CD4-positive, alpha-beta T cell (primary cell): ENCODE data around the gene LTBP2. TPM values are rescaled to one million over a fixed set of nuclear protein-coding genes. Genes with fewer than 3 reads are reported as not detected.

Source experiments
- ATAC-seq: fragments of 200-7000 bp; cut with Tn5 transposase; one replicate; pipeline ENCODE4 v1.10.0; 2022; ENCODE audit warnings: mild to moderate bottlenecking; ENCODE audit not compliant: poor library complexity
- CTCF ChIA-PET: fragments of 350-600 bp; sonication (Branson Sonifier 250); formaldehyde crosslinking; loops from one replicate; lab custom pipeline; 2021; ENCODE audit warnings: antibody characterized with exemption, inconsistent platforms; lab: Charles Lee
- POLR2A ChIA-PET: fragments of 350-600 bp; sonication (Branson Sonifier 250); formaldehyde crosslinking; loops from one replicate; lab custom pipeline; 2021; ENCODE audit warnings: antibody characterized with exemption, inconsistent platforms; lab: Charles Lee
- DNase-seq, 14 experiments: peaks; one replicate each; pipeline ENCODE4 v3.0.0-alpha.2; 2013 to 2020; ENCODE audit warnings: mixed read lengths in 2 of 14
- H3K27ac ChIP-seq, 2 donors: one replicate each; pipeline versions ENCODE4 v1.5.1 to v1.7.0; 2013; ENCODE audit warnings: low read length in 2 of 2, low read depth in 1 of 2, mild to moderate bottlenecking in 1 of 2
- H3K27me3 ChIP-seq, 2 experiments: 1 replicate in 1 of 2; 2 replicates in 1 of 2; pipeline versions ENCODE4 v1.6.1 to v1.7.0; 2013; ENCODE audit warnings: low read length in 2 of 2, control low read depth in 1 of 2, mild to moderate bottlenecking in 1 of 2, moderate library complexity in 1 of 2; ENCODE audit not compliant: insufficient read depth in 2 of 2, control insufficient read depth in 1 of 2
- H3K36me3 ChIP-seq: one replicate; pipeline ENCODE4 v1.6.1; 2013; ENCODE audit warnings: low read length, control low read depth; ENCODE audit not compliant: insufficient read depth
- H3K4me1 ChIP-seq: one replicate; pipeline ENCODE4 v1.6.1; 2013; ENCODE audit warnings: low read length, control low read depth; ENCODE audit not compliant: insufficient read depth
- H3K4me3 ChIP-seq: one replicate; pipeline ENCODE4 v1.5.1; 2013; ENCODE audit warnings: mild to moderate bottlenecking, low read length, moderate library complexity
- H3K9me3 ChIP-seq, 2 experiments: 1 replicate in 1 of 2; 2 replicates in 1 of 2; pipeline versions ENCODE4 v1.6.1 to v1.7.0; 2013; ENCODE audit warnings: low read length in 2 of 2, mild to moderate bottlenecking in 2 of 2, control low read depth in 1 of 2, moderate library complexity in 1 of 2; ENCODE audit not compliant: control insufficient read depth in 1 of 2, insufficient read depth in 1 of 2
- H3K27ac Mint-ChIP-seq: one replicate; pipeline ENCODE4 v1.8.0; 2020; ENCODE audit warnings: mixed read lengths
- H3K27me3 Mint-ChIP-seq: one replicate; pipeline ENCODE4 v1.8.0; 2021; ENCODE audit warnings: mixed read lengths
- H3K36me3 Mint-ChIP-seq: one replicate; pipeline ENCODE4 v1.8.0; 2021; ENCODE audit warnings: low read depth, mixed read lengths
- H3K4me1 Mint-ChIP-seq: one replicate; pipeline ENCODE4 v1.8.0; 2021; ENCODE audit warnings: low read depth, mixed read lengths
- H3K4me3 Mint-ChIP-seq: one replicate; pipeline ENCODE4 v1.8.0; 2020; ENCODE audit warnings: mild to moderate bottlenecking, mixed read lengths
- H3K9me3 Mint-ChIP-seq: one replicate; pipeline ENCODE4 v1.8.0; 2020; ENCODE audit warnings: mixed read lengths
- CTCF ChIP-seq: fragments of 200-600 bp; IDR thresholded peaks from one replicate; pipeline ENCODE4 v1.8.0; 2022; ENCODE audit warnings: antibody characterized with exemption, mild to moderate bottlenecking
- intact Hi-C, 2 experiments: fragments of 100-400 bp; cut with DNase I in 1 of 2; cut with micrococcal nuclease in 1 of 2; formaldehyde crosslinking; loops; one replicate each; pipeline versions ENCODE4 v1.15.1 to v1.9.0; 2023 to 2025; cut with DNase I, micrococcal nuclease
- total RNA-seq, 174 experiments: library from RNA in 2 of 174; stranded (reverse) in 2 of 174; gene quantifications; one replicate each; pipeline ENCODE4 v1.2.3 and lab custom pipeline; 2021 to 2026

Gene LTBP2
- total RNA-seq, 2 experiments from 2014 or later, result 0.45 to 0.47 TPM

GRCh38 chr14:74545386-74545785, 66.7 kb downstream of the LTBP2 start:
- H3K9me3 Mint-ChIP-seq, result no peaks in the 10 kb centered on the region
- TF ChIP-seq CTCF, result no peak
- H3K36me3 Mint-ChIP-seq, result no peaks in the 10 kb centered on the region
- ATAC-seq (no peak), DNase-seq (no peak)
- CTCF ChIA-PET, result no interaction called here
- Histone ChIP-seq H3K27me3 (no peaks in the 10 kb centered on the region), H3K36me3 (no peaks in the 10 kb centered on the region), H3K4me3 (no peak overlapping the region), H3K27ac (no peak overlapping the region), H3K4me1 (no peaks in the 10 kb centered on the region), H3K9me3 (no peaks in the 10 kb centered on the region)
- no peaks in the 10 kb centered on the region for H3K27me3 Mint-ChIP-seq
- H3K4me3 Mint-ChIP-seq, result no peak overlapping the region
- H3K27ac Mint-ChIP-seq, result no peak overlapping the region
- POLR2A ChIA-PET, result no interaction called here
- no peaks in the 10 kb centered on the region for H3K4me1 Mint-ChIP-seq
- intact Hi-C loops, result no loop called here

GRCh38 chr14:74543771-74544438, 68.1 kb downstream of the LTBP2 start:
- Histone ChIP-seq H3K27me3 (no peaks in the 10 kb centered on the region), H3K4me3 (no peak overlapping the region), H3K36me3 (no peaks in the 10 kb centered on the region), H3K9me3 (no peaks in the 10 kb centered on the region), H3K4me1 (no peaks in the 10 kb centered on the region), H3K27ac (no peak overlapping the region)
- DNase-seq, result no peak
- ChIA-PET CTCF (no interaction called here), POLR2A (no interaction called here)
- Mint-ChIP-seq H3K9me3 (no peaks in the 10 kb centered on the region), H3K27ac (no peak overlapping the region), H3K4me1 (no peaks in the 10 kb centered on the region), H3K27me3 (no peaks in the 10 kb centered on the region), H3K36me3 (no peaks in the 10 kb centered on the region), H3K4me3 (no peak overlapping the region)
- intact Hi-C loops, result no loop called here
- TF ChIP-seq CTCF, result no peak
- no peak for ATAC-seq

GRCh38 chr14:74542056-74542685, 69.9 kb downstream of the LTBP2 start:
- no peaks in the 10 kb centered on the region for H3K4me1 Mint-ChIP-seq
- TF ChIP-seq CTCF, result no peak
- Histone ChIP-seq H3K27ac (no peak overlapping the region), H3K27me3 (no peaks in the 10 kb centered on the region), H3K4me1 (no peaks in the 10 kb centered on the region), H3K9me3 (no peaks in the 10 kb centered on the region), H3K4me3 (no peak overlapping the region), H3K36me3 (no peaks in the 10 kb centered on the region)
- intact Hi-C loops, result no loop called here
- H3K9me3 Mint-ChIP-seq, result no peaks in the 10 kb centered on the region
- H3K36me3 Mint-ChIP-seq, result no peaks in the 10 kb centered on the region
- H3K27ac Mint-ChIP-seq, result no peak overlapping the region
- DNase-seq, result no peak
- CTCF ChIA-PET, result no interaction called here
- no peak overlapping the region for H3K4me3 Mint-ChIP-seq
- POLR2A ChIA-PET, result no interaction called here
- ATAC-seq, result no peak
- no peaks in the 10 kb centered on the region for H3K27me3 Mint-ChIP-seq
